Lung (tissue), 12 donors: Measurements from ENCODE around the gene ZPBP2. TPM values are rescaled to one million over a fixed set of nuclear protein-coding genes. Genes with fewer than 3 reads are reported as not detected.
"Not testable (repeated sequence)": the region's sequence is repeated elsewhere in the genome, so short reads cannot be mapped to it uniquely, and the experiment has no call there.

ENCODE experiments used
- ATAC-seq: fragments of 200-7000 bp; cut with Tn5 transposase; one replicate; pipeline ENCODE4 v1.9.1; 2020; ENCODE audit warnings: moderate number of reproducible peaks; ENCODE audit not compliant: insufficient read depth, low FRiP score
- DNase-seq, 3 donors: peaks; one replicate each; pipeline ENCODE4 v3.0.0-alpha.2; 2013 to 2017
- H3K27ac ChIP-seq, 2 donors: one replicate each; pipeline ENCODE4 v1.5.1; 2013; ENCODE audit warnings: mild to moderate bottlenecking in 2 of 2, moderate library complexity in 2 of 2, control low read depth in 1 of 2, inconsistent platforms in 1 of 2, low read depth in 1 of 2, low read length in 1 of 2
- H3K27me3 ChIP-seq, 3 donors: one replicate each; pipeline ENCODE4 v1.5.1; 2013; ENCODE audit warnings: low read length in 2 of 3; ENCODE audit not compliant: control insufficient read depth in 3 of 3, insufficient read depth in 3 of 3
- H3K36me3 ChIP-seq, 4 donors: one replicate each; pipeline ENCODE4 v1.5.1; 2013; ENCODE audit warnings: low read length in 4 of 4, mild to moderate bottlenecking in 1 of 4, moderate library complexity in 1 of 4; ENCODE audit not compliant: control insufficient read depth in 4 of 4, insufficient read depth in 4 of 4
- H3K4me1 ChIP-seq, 5 donors: one replicate each; pipeline ENCODE4 v1.5.1; 2013; ENCODE audit warnings: low read length in 5 of 5, mild to moderate bottlenecking in 2 of 5, moderate library complexity in 1 of 5; ENCODE audit not compliant: control insufficient read depth in 5 of 5, insufficient read depth in 5 of 5
- H3K4me3 ChIP-seq: one replicate; pipeline ENCODE4 v1.5.1; 2013; ENCODE audit warnings: mild to moderate bottlenecking, control low read depth, moderate library complexity
- H3K9ac ChIP-seq, 2 donors: one replicate each; pipeline ENCODE4 v1.5.1; 2013; ENCODE audit warnings: low read length in 2 of 2, control low read depth in 1 of 2; ENCODE audit not compliant: insufficient read depth in 1 of 2
- H3K9me3 ChIP-seq, 4 donors: one replicate each; pipeline ENCODE4 v1.5.1; 2013; ENCODE audit warnings: low read length in 3 of 4, mild to moderate bottlenecking in 1 of 4, moderate library complexity in 1 of 4; ENCODE audit not compliant: control insufficient read depth in 4 of 4, insufficient read depth in 3 of 4
- WGBS, 2 donors: extraction: QIAGEN DNeasy Blood & Tissue Kit; methylation state at CpG; one replicate each; pipeline ENCODE4 v1.1.7; 2013; 5-methylcytosine and 5-hydroxymethylcytosine counted together
- polyA plus RNA-seq, 2 donors: library from polyadenylated mRNA; stranded (reverse); fragments of 200-250 nt; gene quantifications; one replicate each; pipeline ENCODE4 v1.2.1, GENCODE V29; 2013
- total RNA-seq, 2 donors: library from RNA; depleted of rRNA in 1 of 2; stranded (reverse); fragments of >200 nt in 1 of 2; gene quantifications; one replicate each; pipeline ENCODE4 v1.2.1, GENCODE V29; 2014 to 2021
- TF ChIP-seq, protein P1 (sequence below): IDR thresholded peaks from 2 replicates; pipeline ENCODE4 v1.5.1; 2012; ENCODE audit warnings: mild to moderate bottlenecking; ENCODE audit errors: control extremely low read depth, extremely low read depth
- donor health status: control.
- donor health status: control.
- donor health status: Bipolar disorder and iron deficiency.
- donor health status: healthy.
- donor health status: DM: yes; HTN: yes; CAD: no.

The ZPBP2 gene
- total and polyA plus RNA-seq, 4 donors: not detected

DNA sequence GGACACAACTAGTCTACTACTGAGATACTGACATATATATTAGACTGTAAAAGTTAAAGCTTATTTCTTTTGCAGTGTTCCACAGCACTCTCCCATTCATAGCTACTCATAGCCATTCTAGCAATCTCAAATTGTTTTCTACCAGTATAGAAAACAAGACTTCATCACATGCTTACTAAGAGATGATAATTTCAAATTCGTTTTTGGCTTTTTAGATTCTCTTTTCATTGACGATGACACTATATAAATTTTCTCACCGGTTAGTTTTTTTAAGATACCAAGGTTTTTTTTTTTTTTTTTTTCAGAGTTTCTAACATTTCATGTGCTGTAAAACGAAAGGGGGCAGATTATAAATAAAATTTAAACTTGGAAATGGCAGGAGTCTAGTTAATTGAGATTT, 21.8 kb upstream of the ZPBP2 start:
- H3K9ac ChIP-seq: no peak overlapping the region
- H3K27me3 ChIP-seq: peaks cover 0 to 2% (median 0%) of the 10 kb centered on the region in 3 donors
- no peaks in the 10 kb centered on the region for H3K36me3 ChIP-seq
- TF ChIP-seq, protein P1, sequence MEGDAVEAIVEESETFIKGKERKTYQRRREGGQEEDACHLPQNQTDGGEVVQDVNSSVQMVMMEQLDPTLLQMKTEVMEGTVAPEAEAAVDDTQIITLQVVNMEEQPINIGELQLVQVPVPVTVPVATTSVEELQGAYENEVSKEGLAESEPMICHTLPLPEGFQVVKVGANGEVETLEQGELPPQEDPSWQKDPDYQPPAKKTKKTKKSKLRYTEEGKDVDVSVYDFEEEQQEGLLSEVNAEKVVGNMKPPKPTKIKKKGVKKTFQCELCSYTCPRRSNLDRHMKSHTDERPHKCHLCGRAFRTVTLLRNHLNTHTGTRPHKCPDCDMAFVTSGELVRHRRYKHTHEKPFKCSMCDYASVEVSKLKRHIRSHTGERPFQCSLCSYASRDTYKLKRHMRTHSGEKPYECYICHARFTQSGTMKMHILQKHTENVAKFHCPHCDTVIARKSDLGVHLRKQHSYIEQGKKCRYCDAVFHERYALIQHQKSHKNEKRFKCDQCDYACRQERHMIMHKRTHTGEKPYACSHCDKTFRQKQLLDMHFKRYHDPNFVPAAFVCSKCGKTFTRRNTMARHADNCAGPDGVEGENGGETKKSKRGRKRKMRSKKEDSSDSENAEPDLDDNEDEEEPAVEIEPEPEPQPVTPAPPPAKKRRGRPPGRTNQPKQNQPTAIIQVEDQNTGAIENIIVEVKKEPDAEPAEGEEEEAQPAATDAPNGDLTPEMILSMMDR: no peak
- 76 to 87% methylated on average over 4 of the region's 4 CpGs for WGBS, 2 donors
- peaks cover 0 to 9% (median 0%) of the 10 kb centered on the region in 5 donors for H3K4me1 ChIP-seq
- no peak overlapping the region for H3K4me3 ChIP-seq
- ATAC-seq (no peak), DNase-seq (no peak)
- H3K27ac ChIP-seq: no peak overlapping the region
- no peaks in the 10 kb centered on the region for H3K9me3 ChIP-seq

DNA sequence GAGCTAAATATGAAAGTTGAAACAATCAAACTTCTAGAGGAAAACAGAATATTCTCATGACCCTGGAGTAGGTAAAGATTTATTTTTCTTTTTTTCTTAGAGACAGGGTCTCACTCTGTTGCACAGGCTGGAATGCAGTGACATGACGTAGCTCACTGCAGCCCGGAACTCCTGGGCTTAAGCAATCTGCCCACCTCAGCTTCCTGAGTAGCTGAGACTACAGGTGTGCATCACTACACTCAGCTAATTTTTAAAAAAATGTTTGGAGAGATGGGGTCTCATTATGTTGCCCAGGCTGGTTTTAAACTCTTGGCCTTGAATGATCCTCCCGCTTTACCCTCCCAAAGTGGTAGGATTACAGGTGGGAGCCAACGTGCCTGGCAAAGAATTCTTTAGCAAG, 19.4 kb upstream of the ZPBP2 start:
- Histone ChIP-seq H3K9me3 (no peaks in the 10 kb centered on the region), H3K27me3 (peaks cover 0 to 2% (median 0%) of the 10 kb centered on the region in 3 donors), H3K9ac (no peak overlapping the region), H3K4me3 (no peak overlapping the region), H3K27ac (no peak overlapping the region), H3K36me3 (no peaks in the 10 kb centered on the region), H3K4me1 (peaks cover 0 to 9% (median 0%) of the 10 kb centered on the region in 5 donors)
- WGBS, 2 donors: 56 to 65% methylated on average over 4 of the region's 4 CpGs
- ATAC-seq (no peak), DNase-seq (peak; percentile 8 to 38 (median 25))
- TF ChIP-seq, protein P1: no peak

DNA sequence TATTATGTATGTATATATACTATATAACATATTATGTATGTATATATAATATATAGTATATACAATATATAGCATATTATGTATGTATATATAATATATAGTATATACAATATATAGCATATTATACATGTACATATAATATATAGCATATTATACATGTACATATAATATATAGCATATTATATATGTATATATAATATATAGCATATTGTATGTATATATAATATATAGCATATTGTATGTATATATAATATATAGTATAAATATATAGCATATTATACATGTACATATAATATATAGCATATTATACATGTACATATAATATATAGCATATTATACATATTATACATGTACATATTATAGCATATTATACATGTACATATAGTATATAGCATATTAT, 17.8 kb upstream of the ZPBP2 start:
- not testable (repeated sequence) for DNase-seq, H3K27me3 ChIP-seq, H3K4me3 ChIP-seq, H3K9ac ChIP-seq, H3K9me3 ChIP-seq, H3K4me1 ChIP-seq, H3K27ac ChIP-seq, H3K36me3 ChIP-seq, ATAC-seq

DNA sequence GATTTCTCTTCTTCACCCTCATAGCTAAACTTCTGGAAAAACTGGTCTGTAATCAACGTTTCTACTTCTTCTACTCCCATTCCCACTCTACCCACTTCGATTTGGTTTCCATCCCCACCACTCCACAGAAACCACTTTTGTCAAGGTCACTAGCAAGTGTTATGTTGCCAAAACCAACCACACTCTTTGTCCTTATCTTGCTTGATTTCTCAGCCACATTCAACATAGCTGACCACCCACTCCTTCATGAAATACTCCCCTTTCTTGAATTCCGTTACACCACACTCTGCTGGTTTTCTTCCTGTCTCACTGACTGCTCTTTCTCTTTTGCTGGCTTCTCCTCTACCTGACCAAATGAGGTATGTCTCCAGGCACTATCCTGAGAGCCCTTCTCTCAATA, 15.8 kb upstream of the ZPBP2 start:
- no peak for DNase-seq
- Histone ChIP-seq H3K36me3 (no peaks in the 10 kb centered on the region), H3K9me3 (no peaks in the 10 kb centered on the region), H3K4me1 (peaks cover 0 to 7% (median 0%) of the 10 kb centered on the region in 5 donors), H3K9ac (no peak overlapping the region), H3K27me3 (no peaks in the 10 kb centered on the region), H3K27ac (no peak overlapping the region), H3K4me3 (no peak overlapping the region)
- no peak for ATAC-seq
- WGBS, 2 donors: 49 to 68% methylated on average over 3 of the region's 3 CpGs
- TF ChIP-seq, protein P1: no peak
